ENCODE measurements around the gene ANK2. TPM values are rescaled to one million over a fixed set of nuclear protein-coding genes. Genes with fewer than 3 reads are reported as not detected.
A peak's percentile ranks its signal among the peaks of the same experiment; 100 is the strongest.

ANK2 gene
- total RNA-seq, 1 donor from 2014 or later = 121 TPM

- Histone ChIP-seq H3K27me3 (no peaks in the 10 kb centered on the region), H3F3A (ENCODE audit: low read depth) (peaks cover 60% of the 10 kb centered on the region), H3K9ac (no peak overlapping the region), H3K27ac (peak overlapping the region; percentile 30), H2AFZ (replicated peaks) (no peak overlapping the region), H3K79me2 (ENCODE audit: low read depth) (peaks cover 26% of the 10 kb centered on the region), H3K36me3 (peaks cover 6% of the 10 kb centered on the region), H3K4me2 (peak overlapping the region; percentile 1), H3K4me1 (peaks cover 35% of the 10 kb centered on the region), H3K4me3 (no peak overlapping the region), H4K20me1 (ENCODE audit: low read depth) (peaks cover 48% of the 10 kb centered on the region), H3K9me3 (ENCODE audit: low read depth) (no peaks in the 10 kb centered on the region)
- Mint-ChIP-seq H3K4me1 (peaks cover 54% of the 10 kb centered on the region), H3K9me3 (no peaks in the 10 kb centered on the region), H3K27me3 (ENCODE audit: insufficient read depth, low read depth) (no peaks in the 10 kb centered on the region), H3K4me3 (no peak overlapping the region), H3K36me3 (no peaks in the 10 kb centered on the region), H3K27ac (no peak overlapping the region)
- DNase-seq (ENCODE audit: low spot score) = no peak
- TF ChIP-seq, protein P1, sequence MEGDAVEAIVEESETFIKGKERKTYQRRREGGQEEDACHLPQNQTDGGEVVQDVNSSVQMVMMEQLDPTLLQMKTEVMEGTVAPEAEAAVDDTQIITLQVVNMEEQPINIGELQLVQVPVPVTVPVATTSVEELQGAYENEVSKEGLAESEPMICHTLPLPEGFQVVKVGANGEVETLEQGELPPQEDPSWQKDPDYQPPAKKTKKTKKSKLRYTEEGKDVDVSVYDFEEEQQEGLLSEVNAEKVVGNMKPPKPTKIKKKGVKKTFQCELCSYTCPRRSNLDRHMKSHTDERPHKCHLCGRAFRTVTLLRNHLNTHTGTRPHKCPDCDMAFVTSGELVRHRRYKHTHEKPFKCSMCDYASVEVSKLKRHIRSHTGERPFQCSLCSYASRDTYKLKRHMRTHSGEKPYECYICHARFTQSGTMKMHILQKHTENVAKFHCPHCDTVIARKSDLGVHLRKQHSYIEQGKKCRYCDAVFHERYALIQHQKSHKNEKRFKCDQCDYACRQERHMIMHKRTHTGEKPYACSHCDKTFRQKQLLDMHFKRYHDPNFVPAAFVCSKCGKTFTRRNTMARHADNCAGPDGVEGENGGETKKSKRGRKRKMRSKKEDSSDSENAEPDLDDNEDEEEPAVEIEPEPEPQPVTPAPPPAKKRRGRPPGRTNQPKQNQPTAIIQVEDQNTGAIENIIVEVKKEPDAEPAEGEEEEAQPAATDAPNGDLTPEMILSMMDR (IDR thresholded peaks at IDR 0.05) = no peak
Observed at GRCh38 chr4:113144091-113144490, 94.6 kb downstream of the ANK2 start.

DNA sequence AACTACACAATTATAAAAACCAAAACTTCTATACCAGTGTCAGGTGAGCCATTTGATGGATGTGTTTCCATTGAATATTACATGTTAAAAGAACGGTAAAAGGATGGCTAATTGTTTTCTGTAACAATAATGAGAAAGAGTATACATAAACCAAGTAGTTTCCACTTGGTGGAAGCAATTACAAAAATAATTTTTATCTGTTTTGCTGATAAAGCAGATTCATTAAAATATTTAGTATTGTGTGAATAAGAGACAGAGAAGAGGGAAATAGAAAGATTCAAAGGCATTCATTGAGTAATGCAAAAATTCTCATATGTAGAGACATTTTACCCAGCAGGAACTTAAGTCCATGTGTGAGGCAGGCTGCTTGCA lies 95.7 kb downstream of the ANK2 start:
- H3F3A ChIP-seq (ENCODE audit: low read depth) = peaks cover 56% of the 10 kb centered on the region
- H3K36me3 Mint-ChIP-seq = no peaks in the 10 kb centered on the region
- peak overlapping the region; percentile 76 for H3K4me3 Mint-ChIP-seq
- peaks cover 35% of the 10 kb centered on the region for H3K4me1 ChIP-seq
- H3K4me1 Mint-ChIP-seq = peaks cover 54% of the 10 kb centered on the region
- H3K9me3 Mint-ChIP-seq = no peaks in the 10 kb centered on the region
- peaks cover 2% of the 10 kb centered on the region for H3K36me3 ChIP-seq
- H3K27me3 ChIP-seq = no peaks in the 10 kb centered on the region
- no peak overlapping the region for H3K27ac Mint-ChIP-seq
- no peaks in the 10 kb centered on the region for H3K27me3 Mint-ChIP-seq (ENCODE audit: insufficient read depth, low read depth)
- H3K9ac ChIP-seq = no peak overlapping the region
- DNase-seq (ENCODE audit: low spot score) = no peak
- peaks cover 48% of the 10 kb centered on the region for H4K20me1 ChIP-seq (ENCODE audit: low read depth)
- H3K9me3 ChIP-seq (ENCODE audit: low read depth) = no peaks in the 10 kb centered on the region
- TF ChIP-seq EZH2phosphoT487 (IDR thresholded peaks at IDR 0.05) (no peak), EZH2 (IDR thresholded peaks at IDR 0.05) (no peak)
- TF ChIP-seq, protein P1 (IDR thresholded peaks at IDR 0.05) = no peak
- peaks cover 26% of the 10 kb centered on the region for H3K79me2 ChIP-seq (ENCODE audit: low read depth)
- H3K4me3 ChIP-seq = no peak overlapping the region
- peak overlapping the region; percentile 55 for H3K4me2 ChIP-seq
- peak overlapping the region; percentile 15 for H3K27ac ChIP-seq
- H2AFZ ChIP-seq (replicated peaks) = no peak overlapping the region

GRCh38 chr4:113145519-113146291 lies 96.3 kb downstream of the ANK2 start:
- peak overlapping the region; percentile 15 for H3K27ac ChIP-seq
- peaks cover 26% of the 10 kb centered on the region for H3K79me2 ChIP-seq (ENCODE audit: low read depth)
- TF ChIP-seq EZH2 (IDR thresholded peaks at IDR 0.05) (no peak), EZH2phosphoT487 (IDR thresholded peaks at IDR 0.05) (no peak)
- TF ChIP-seq, protein P1 (IDR thresholded peaks at IDR 0.05) = no peak
- peak; percentile 64 for DNase-seq (ENCODE audit: low spot score)
- no peak overlapping the region for H2AFZ ChIP-seq (replicated peaks)
- Mint-ChIP-seq H3K4me3 (peak overlapping the region; percentile 76), H3K9me3 (no peaks in the 10 kb centered on the region), H3K27ac (peak overlapping the region; percentile 50), H3K36me3 (no peaks in the 10 kb centered on the region), H3K4me1 (peaks cover 54% of the 10 kb centered on the region), H3K27me3 (ENCODE audit: insufficient read depth, low read depth) (no peaks in the 10 kb centered on the region)
- H3K4me2 ChIP-seq = peak overlapping the region; percentile 55
- peaks cover 55% of the 10 kb centered on the region for H3F3A ChIP-seq (ENCODE audit: low read depth)
- H3K4me1 ChIP-seq = peaks cover 35% of the 10 kb centered on the region
- H3K4me3 ChIP-seq = no peak overlapping the region
- H3K9me3 ChIP-seq (ENCODE audit: low read depth) = no peaks in the 10 kb centered on the region
- H3K27me3 ChIP-seq = no peaks in the 10 kb centered on the region
- peaks cover 45% of the 10 kb centered on the region for H4K20me1 ChIP-seq (ENCODE audit: low read depth)
- no peak overlapping the region for H3K9ac ChIP-seq
- no peaks in the 10 kb centered on the region for H3K36me3 ChIP-seq
